ENCODE data around the gene PSKH1.

PSKH1 gene

GRCh38 chr16:67953641-67954375, 60.8 kb downstream of the PSKH1 start:
- no peak overlapping the region for H3K4me3 Mint-ChIP-seq
- no peaks in the 10 kb centered on the region for H3K9me3 Mint-ChIP-seq
- H3K27me3 Mint-ChIP-seq (ENCODE audit: low read depth, poor library complexity): peaks cover 5% of the 10 kb centered on the region
- H3K4me1 Mint-ChIP-seq: peaks cover 12% of the 10 kb centered on the region
- H3K36me3 Mint-ChIP-seq (ENCODE audit: low read depth): peaks cover 16% of the 10 kb centered on the region
- no peak for TF ChIP-seq CTCF (IDR thresholded peaks at IDR 0.05)
- peak overlapping the region; percentile 90 for H3K27ac Mint-ChIP-seq
- DNase-seq: no peak

- H3K4me3 Mint-ChIP-seq: no peak overlapping the region
- H3K27me3 Mint-ChIP-seq (ENCODE audit: low read depth, poor library complexity): peaks cover 5% of the 10 kb centered on the region
- no peaks in the 10 kb centered on the region for H3K9me3 Mint-ChIP-seq
- DNase-seq: no peak
- peaks cover 12% of the 10 kb centered on the region for H3K4me1 Mint-ChIP-seq
- no peak for TF ChIP-seq CTCF (IDR thresholded peaks at IDR 0.05)
- H3K36me3 Mint-ChIP-seq (ENCODE audit: low read depth): peaks cover 16% of the 10 kb centered on the region
- peak overlapping the region; percentile 89 for H3K27ac Mint-ChIP-seq
Measured at GRCh38 chr16:67954421-67955196, 61.6 kb downstream of the PSKH1 start.

GRCh38 chr16:67957622-67958021, 64.6 kb downstream of the PSKH1 start:
- H3K4me3 Mint-ChIP-seq: no peak overlapping the region
- peaks cover 12% of the 10 kb centered on the region for H3K4me1 Mint-ChIP-seq
- H3K27ac Mint-ChIP-seq: no peak overlapping the region
- peaks cover 6% of the 10 kb centered on the region for H3K27me3 Mint-ChIP-seq (ENCODE audit: low read depth, poor library complexity)
- no peak for TF ChIP-seq CTCF (IDR thresholded peaks at IDR 0.05)
- no peak for DNase-seq
- no peaks in the 10 kb centered on the region for H3K9me3 Mint-ChIP-seq
- H3K36me3 Mint-ChIP-seq (ENCODE audit: low read depth): peaks cover 34% of the 10 kb centered on the region

- no peak for TF ChIP-seq CTCF (IDR thresholded peaks at IDR 0.05)
- Mint-ChIP-seq H3K9me3 (no peaks in the 10 kb centered on the region), H3K27ac (no peak overlapping the region), H3K36me3 (ENCODE audit: low read depth) (peaks cover 32% of the 10 kb centered on the region), H3K4me1 (peaks cover 19% of the 10 kb centered on the region), H3K27me3 (ENCODE audit: low read depth, poor library complexity) (peaks cover 6% of the 10 kb centered on the region), H3K4me3 (no peak overlapping the region)
- no peak for DNase-seq
Measured at GRCh38 chr16:67959536-67960329, 66.7 kb downstream of the PSKH1 start.

- Mint-ChIP-seq H3K4me1 (peaks cover 30% of the 10 kb centered on the region), H3K36me3 (ENCODE audit: low read depth) (peaks cover 32% of the 10 kb centered on the region), H3K4me3 (no peak overlapping the region), H3K27me3 (ENCODE audit: low read depth, poor library complexity) (peaks cover 6% of the 10 kb centered on the region), H3K9me3 (no peaks in the 10 kb centered on the region), H3K27ac (no peak overlapping the region)
- DNase-seq: no peak
- no peak for TF ChIP-seq CTCF (IDR thresholded peaks at IDR 0.05)
Measured at GRCh38 chr16:67961551-67961957, 68.5 kb downstream of the PSKH1 start.

Measured in nephron progenitor cell (in vitro differentiated cells).